ENCODE measurements around the gene CALD1. TPM values are rescaled to one million over a fixed set of nuclear protein-coding genes. Genes with fewer than 3 reads are reported as not detected.

CALD1 gene
- polyA plus RNA-seq, 1 donor from 2014 or later = 8.0 TPM

GRCh38 chr7:134866617-134867016 is 87.2 kb downstream of the CALD1 start:
- Histone ChIP-seq H3K36me3 (ENCODE audit: insufficient read depth, low read length) (no peaks in the 10 kb centered on the region), H3K4me2 (ENCODE audit: low read length) (no peak overlapping the region), H3K27ac (ENCODE audit: low read length) (no peak overlapping the region), H4K20me1 (ENCODE audit: insufficient read depth) (no peaks in the 10 kb centered on the region), H3K9ac (ENCODE audit: low read length) (no peak overlapping the region), H3F3A (ENCODE audit: insufficient read depth, low read length, poor library complexity, severe bottlenecking) (no peaks in the 10 kb centered on the region), H3K9me2 (ENCODE audit: insufficient read depth, low read length) (no peaks in the 10 kb centered on the region), H2AFZ (ENCODE audit: low read depth, low read length) (no peak overlapping the region), H3K79me2 (replicated peaks; ENCODE audit: insufficient read depth, low read length) (no peaks in the 10 kb centered on the region), H3K4me3 (ENCODE audit: low read length) (no peak overlapping the region), H3K9me3 (ENCODE audit: low read length) (no peaks in the 10 kb centered on the region), H3K27me3 (ENCODE audit: insufficient read depth, low read depth, low read length) (no peaks in the 10 kb centered on the region)
- no peak for TF ChIP-seq EZH2 (IDR thresholded peaks at IDR 0.05; ENCODE audit: borderline replicate concordance, insufficient read depth, low read length, poor library complexity, severe bottlenecking)
- no peak for TF ChIP-seq SMC3 (conservative IDR thresholded peaks at IDR 0.05; ENCODE audit: poor library complexity)
- no peak for TF ChIP-seq MXI1 (conservative IDR thresholded peaks at IDR 0.05; ENCODE audit: poor library complexity, severe bottlenecking)
- no peak for TF ChIP-seq POLR2AphosphoS5 (IDR thresholded peaks at IDR 0.05)
- TF ChIP-seq TAF1 (IDR thresholded peaks at IDR 0.05; ENCODE audit: low read depth) = no peak
- TF ChIP-seq CTCF (IDR thresholded peaks at IDR 0.05; ENCODE audit: poor library complexity, severe bottlenecking) = no peak
- no peak for TF ChIP-seq REST (IDR thresholded peaks at IDR 0.05; ENCODE audit: borderline replicate concordance)
- TF ChIP-seq EP300 (conservative IDR thresholded peaks at IDR 0.05; ENCODE audit: poor library complexity, severe bottlenecking) = no peak
- no peak for TF ChIP-seq RAD21 (conservative IDR thresholded peaks at IDR 0.05)

DNA sequence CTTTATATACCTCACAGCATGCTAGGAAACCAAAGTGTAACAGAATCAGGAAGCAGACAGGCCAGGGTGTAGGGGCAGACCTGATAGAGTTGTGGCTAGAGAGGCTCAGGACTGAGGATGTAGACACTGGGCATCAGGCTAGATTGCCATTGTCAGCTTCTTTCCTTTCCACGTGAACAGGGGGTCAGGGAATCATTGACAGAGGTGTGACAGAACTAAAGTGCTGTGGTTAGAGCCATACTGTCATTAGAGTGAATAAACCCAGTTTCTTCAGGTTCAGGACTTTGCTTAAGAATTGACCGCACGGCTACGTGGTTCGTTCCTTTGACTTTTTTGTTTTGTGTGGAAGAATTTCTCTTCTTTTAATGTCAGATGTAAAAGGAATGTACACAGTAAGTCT is 90.7 kb downstream of the CALD1 start:
- H4K20me1 ChIP-seq (ENCODE audit: insufficient read depth) = no peaks in the 10 kb centered on the region
- no peak overlapping the region for H3K9ac ChIP-seq (ENCODE audit: low read length)

More for the DNA sequence above, 90.7 kb downstream of the CALD1 start:
- H3K4me3 ChIP-seq (ENCODE audit: low read length) = no peak overlapping the region
- H3K27me3 ChIP-seq (ENCODE audit: insufficient read depth, low read depth, low read length) = no peaks in the 10 kb centered on the region
- no peak overlapping the region for H3K27ac ChIP-seq (ENCODE audit: low read length)
- H3K9me2 ChIP-seq (ENCODE audit: insufficient read depth, low read length) = no peaks in the 10 kb centered on the region
- no peaks in the 10 kb centered on the region for H3F3A ChIP-seq (ENCODE audit: insufficient read depth, low read length, poor library complexity, severe bottlenecking)
- TF ChIP-seq RAD21 (conservative IDR thresholded peaks at IDR 0.05) = no peak
- no peak for TF ChIP-seq EP300 (conservative IDR thresholded peaks at IDR 0.05; ENCODE audit: poor library complexity, severe bottlenecking)
- TF ChIP-seq REST (IDR thresholded peaks at IDR 0.05; ENCODE audit: borderline replicate concordance) = no peak
- TF ChIP-seq CTCF (IDR thresholded peaks at IDR 0.05; ENCODE audit: poor library complexity, severe bottlenecking) = no peak
- TF ChIP-seq EZH2 (IDR thresholded peaks at IDR 0.05; ENCODE audit: borderline replicate concordance, insufficient read depth, low read length, poor library complexity, severe bottlenecking) = no peak
- no peak for TF ChIP-seq MXI1 (conservative IDR thresholded peaks at IDR 0.05; ENCODE audit: poor library complexity, severe bottlenecking)
- no peak for TF ChIP-seq SMC3 (conservative IDR thresholded peaks at IDR 0.05; ENCODE audit: poor library complexity)
- TF ChIP-seq TAF1 (IDR thresholded peaks at IDR 0.05; ENCODE audit: low read depth) = no peak
- TF ChIP-seq POLR2AphosphoS5 (IDR thresholded peaks at IDR 0.05) = no peak
- H3K4me2 ChIP-seq (ENCODE audit: low read length) = no peak overlapping the region
- no peaks in the 10 kb centered on the region for H3K79me2 ChIP-seq (replicated peaks; ENCODE audit: insufficient read depth, low read length)
- no peaks in the 10 kb centered on the region for H3K36me3 ChIP-seq (ENCODE audit: insufficient read depth, low read length)
- no peak overlapping the region for H2AFZ ChIP-seq (ENCODE audit: low read depth, low read length)
- no peaks in the 10 kb centered on the region for H3K9me3 ChIP-seq (ENCODE audit: low read length)
